HepG2 (cell line): ENCODE results near the gene CASKIN2. TPM values are rescaled to one million over a fixed set of nuclear protein-coding genes. Genes with fewer than 3 reads are reported as not detected.

Experiments
- AGO2 ChIP-seq: fragments of 200-400 bp; formaldehyde crosslinking; optimal IDR thresholded peaks from 2 replicates; pipeline ENCODE3; 2017; ENCODE audit warnings: mild to moderate bottlenecking, low read depth, low read length, moderate library complexity
- GABPB1 ChIP-seq: IDR thresholded peaks from 2 replicates; pipeline ENCODE4 v1.6.1; 2016; ENCODE audit warnings: mild to moderate bottlenecking, missing genetic modification reagents, moderate library complexity, missing compliant biosample characterization
- HOXA3 ChIP-seq: sonication (generic); formaldehyde crosslinking; IDR thresholded peaks from 2 replicates; pipeline ENCODE4 v1.5.0; 2020; ENCODE audit warnings: missing genetic modification reagents
- MAFG ChIP-seq: sonication (generic); formaldehyde crosslinking; IDR thresholded peaks from 2 replicates; pipeline ENCODE4 v1.5.1; 2020; ENCODE audit warnings: mild to moderate bottlenecking, missing genetic modification reagents
- POGK ChIP-seq: sonication (generic); formaldehyde crosslinking; conservative IDR thresholded peaks from 2 replicates; pipeline ENCODE4 v1.8.0; 2022; ENCODE audit warnings: mild to moderate bottlenecking, moderate library complexity, missing genetic modification reagents
- SIX4 ChIP-seq: sonication (generic); formaldehyde crosslinking; IDR thresholded peaks from 2 replicates; pipeline ENCODE4 v1.4.0; 2020; ENCODE audit warnings: missing genetic modification reagents
- SKI ChIP-seq: fragments of 450-650 bp; IDR thresholded peaks from one replicate; pipeline ENCODE4 v1.6.1; 2018; ENCODE audit warnings: mild to moderate bottlenecking; ENCODE audit not compliant: partially characterized antibody
- SOX6 ChIP-seq, 2 experiments: fragments of 450-650 bp in 1 of 2; sonication (generic) in 1 of 2; formaldehyde crosslinking in 1 of 2; IDR thresholded peaks; 2 replicates each; pipeline versions ENCODE4 v1.4.0 to v1.6.1; 2017 to 2020; ENCODE audit warnings: antibody characterized with exemption in 1 of 2, mild to moderate bottlenecking in 1 of 2, missing genetic modification reagents in 1 of 2
- TCF12 ChIP-seq, 2 experiments: fragments of 450-650 bp in 1 of 2; sonication (generic) in 1 of 2; formaldehyde crosslinking in 1 of 2; IDR thresholded peaks; 2 replicates each; pipeline versions ENCODE4 v1.6.1 to v1.8.0; 2017 to 2022; ENCODE audit warnings: antibody characterized with exemption in 1 of 2, mild to moderate bottlenecking in 1 of 2, missing genetic modification reagents in 1 of 2, moderate library complexity in 1 of 2
- ZBTB3 ChIP-seq: sonication (generic); formaldehyde crosslinking; IDR thresholded peaks from 2 replicates; pipeline ENCODE4 v1.4.0; 2020; ENCODE audit warnings: low read depth, mild to moderate bottlenecking, moderate library complexity, missing genetic modification reagents, borderline replicate concordance
- ZBTB33 ChIP-seq: sonication (generic); formaldehyde crosslinking; IDR thresholded peaks from 2 replicates; pipeline ENCODE4 v1.4.0; 2020; ENCODE audit warnings: missing genetic modification reagents
- ZFP1 ChIP-seq: IDR thresholded peaks from 2 replicates; pipeline ENCODE4 v1.6.1; 2016
- ZNF574 ChIP-seq: sonication (generic); formaldehyde crosslinking; IDR thresholded peaks from 2 replicates; pipeline ENCODE4 v1.4.0; 2020; ENCODE audit warnings: missing genetic modification reagents
- polyA plus RNA-seq, 8 experiments: library from polyadenylated mRNA; depleted of rRNA in 3 of 8; stranded (reverse) in 7 of 8; unstranded in 1 of 8; fragments of >200 nt; fragmentation: Illumina TruSeq in 4 of 8; extraction: Trizol in 4 of 8; gene quantifications; 2 replicates each; pipeline versions ENCODE4 v1.2.1 to v1.2.3, GENCODE V29; 2011 to 2016; ENCODE audit warnings: low read depth in 4 of 8, missing spikeins in 1 of 8, mixed read lengths in 1 of 8; ENCODE audit not compliant: insufficient read depth in 1 of 8
- total RNA-seq, 5 experiments: library from RNA; depleted of rRNA; stranded (reverse); fragments of >200 nt; fragmentation: Illumina TruSeq; extraction: Trizol; gene quantifications; 2 replicates each; pipeline ENCODE4 v1.2.3, GENCODE V29; 2016; ENCODE audit warnings: low read depth in 1 of 5
- TF ChIP-seq, protein P1 (sequence below): fragments of 450-650 bp; IDR thresholded peaks from 2 replicates; pipeline ENCODE4 v1.6.1; 2017; ENCODE audit warnings: mild to moderate bottlenecking

The CASKIN2 gene
- total and polyA plus RNA-seq, 2 of the 13 experiments (the other 11 are each of a cell fraction or from before 2014, with no cell fraction given) = 5.2 to 7.8 TPM

GRCh38 chr17:75555679-75556153 lies 40.4 kb upstream of the CASKIN2 start (continued):
- no peak for TF ChIP-seq POGK (CRISPR knock-in tag)
- peak; percentile 84 for TF ChIP-seq SKI
- TF ChIP-seq, protein P1, sequence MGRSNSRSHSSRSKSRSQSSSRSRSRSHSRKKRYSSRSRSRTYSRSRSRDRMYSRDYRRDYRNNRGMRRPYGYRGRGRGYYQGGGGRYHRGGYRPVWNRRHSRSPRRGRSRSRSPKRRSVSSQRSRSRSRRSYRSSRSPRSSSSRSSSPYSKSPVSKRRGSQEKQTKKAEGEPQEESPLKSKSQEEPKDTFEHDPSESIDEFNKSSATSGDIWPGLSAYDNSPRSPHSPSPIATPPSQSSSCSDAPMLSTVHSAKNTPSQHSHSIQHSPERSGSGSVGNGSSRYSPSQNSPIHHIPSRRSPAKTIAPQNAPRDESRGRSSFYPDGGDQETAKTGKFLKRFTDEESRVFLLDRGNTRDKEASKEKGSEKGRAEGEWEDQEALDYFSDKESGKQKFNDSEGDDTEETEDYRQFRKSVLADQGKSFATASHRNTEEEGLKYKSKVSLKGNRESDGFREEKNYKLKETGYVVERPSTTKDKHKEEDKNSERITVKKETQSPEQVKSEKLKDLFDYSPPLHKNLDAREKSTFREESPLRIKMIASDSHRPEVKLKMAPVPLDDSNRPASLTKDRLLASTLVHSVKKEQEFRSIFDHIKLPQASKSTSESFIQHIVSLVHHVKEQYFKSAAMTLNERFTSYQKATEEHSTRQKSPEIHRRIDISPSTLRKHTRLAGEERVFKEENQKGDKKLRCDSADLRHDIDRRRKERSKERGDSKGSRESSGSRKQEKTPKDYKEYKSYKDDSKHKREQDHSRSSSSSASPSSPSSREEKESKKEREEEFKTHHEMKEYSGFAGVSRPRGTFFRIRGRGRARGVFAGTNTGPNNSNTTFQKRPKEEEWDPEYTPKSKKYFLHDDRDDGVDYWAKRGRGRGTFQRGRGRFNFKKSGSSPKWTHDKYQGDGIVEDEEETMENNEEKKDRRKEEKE = no peak
- TF ChIP-seq HOXA3 = peak; percentile 63
- no peak for TF ChIP-seq MAFG (CRISPR knock-in tag)
- TF ChIP-seq SOX6 (IDR thresholded peaks at IDR 0.05) = no peak
- TF ChIP-seq SOX6 (CRISPR knock-in tag; IDR thresholded peaks at IDR 0.05) = peak; percentile 65; the same call in 1 of the 2 replicates
- no peak for TF ChIP-seq ZFP1
- peak; percentile 46 for TF ChIP-seq AGO2
- peak; percentile 76; the same call in 1 of the 2 replicates for TF ChIP-seq ZBTB33 (CRISPR knock-in tag)
- TF ChIP-seq ZNF574 (CRISPR knock-in tag) = peak; percentile 20; the same call in 1 of the 2 replicates
- no peak for TF ChIP-seq SIX4 (CRISPR knock-in tag)
- TF ChIP-seq ZBTB3 (CRISPR knock-in tag) = no peak
- TF ChIP-seq TCF12 (IDR thresholded peaks at IDR 0.05) = no peak
- no peak for TF ChIP-seq TCF12 (CRISPR knock-in tag; IDR thresholded peaks at IDR 0.05)
- peak; percentile 50; the same call in 1 of the 2 replicates for TF ChIP-seq GABPB1 (CRISPR knock-in tag)
